H1 (cell line): Measurements from ENCODE around the gene TAS1R3. TPM values are rescaled to one million over a fixed set of nuclear protein-coding genes. Genes with fewer than 3 reads are reported as not detected.

Source experiments
- MAX ChIP-seq: IDR thresholded peaks from 2 replicates; pipeline ENCODE4 v1.6.1; 2012; ENCODE audit warnings: inconsistent platforms
- RAD21 ChIP-seq, 2 experiments: IDR thresholded peaks in 1 of 2; conservative IDR thresholded peaks in 1 of 2; 2 replicates each; pipeline ENCODE4 v1.6.1; 2011; ENCODE audit warnings: low read depth in 2 of 2, low read length in 2 of 2, improper control_type of control experiment in 1 of 2, inconsistent platforms in 1 of 2, mild to moderate bottlenecking in 1 of 2, moderate library complexity in 1 of 2
- RXRA ChIP-seq: IDR thresholded peaks from 2 replicates; pipeline ENCODE4 v1.6.1; 2011; ENCODE audit warnings: low read depth, mild to moderate bottlenecking, low read length, moderate library complexity; ENCODE audit not compliant: insufficient read depth
- SIRT6 ChIP-seq: IDR thresholded peaks from one replicate; pipeline ENCODE4 v1.7.1; 2012; ENCODE audit warnings: low read length, inconsistent platforms
- SIX5 ChIP-seq: IDR thresholded peaks from 2 replicates; pipeline ENCODE4 v1.6.1; 2011; ENCODE audit warnings: mild to moderate bottlenecking, low read depth, low read length
- polyA plus RNA-seq, 7 experiments: library from polyadenylated mRNA; depleted of rRNA in 3 of 7; stranded (reverse) in 5 of 7; unstranded in 2 of 7; fragments of >200 nt in 5 of 7; fragments of 200-250 nt in 2 of 7; gene quantifications; 1 replicate in 5 of 7; 2 replicates in 1 of 7; 4 replicates in 1 of 7; pipeline versions ENCODE4 v1.2.1 to v1.2.3, GENCODE V29; 2011 to 2013; ENCODE audit warnings: missing spikeins in 2 of 7, mixed read lengths in 2 of 7
- total RNA-seq: library from RNA; stranded (reverse); fragmentation: NEBNext Ultra II Directional; extraction: Animal tissue kit (Norgen Biotek cat#: 25700); gene quantifications from 2 replicates; pipeline ENCODE4 v1.2.1, GENCODE V29; 2021

Gene TAS1R3
- total and polyA plus RNA-seq, 2 of the 8 experiments (the other 6 are each of a cell fraction or from before 2014, with no cell fraction given), result 0.03 to 0.19 TPM

- TF ChIP-seq SIX5 (no peak), SIRT6 (no peak), RAD21 (IDR thresholded peaks at IDR 0.05 in 1 of 2, conservative IDR thresholded peaks at IDR 0.05 in 1 of 2; ENCODE audit: low read depth in 2 of 2, low read length in 2 of 2) (no peak), RXRA (no peak), MAX (no peak)
Observed at GRCh38 chr1:1292442-1292779, 38.7 kb upstream of the TAS1R3 start (continued).
